Endodermal cell (in vitro differentiated cells): Measurements from ENCODE around the gene CEACAM1. TPM values are rescaled to one million over a fixed set of nuclear protein-coding genes. Genes with fewer than 3 reads are reported as not detected.

Experiments
- DNase-seq: peaks from one replicate; pipeline ENCODE4 v3.0.0-alpha.2; 2017
- H3K27ac ChIP-seq: 2 replicates; pipeline ENCODE4 v1.5.1; 2013; ENCODE audit warnings: mild to moderate bottlenecking, low read depth, low read length, moderate library complexity
- H3K27me3 ChIP-seq: 2 replicates; pipeline ENCODE4 v1.6.1; 2013; ENCODE audit warnings: mild to moderate bottlenecking, low read length, moderate library complexity; ENCODE audit not compliant: insufficient read depth, control insufficient read depth, poor library complexity, severe bottlenecking
- H3K36me3 ChIP-seq: 2 replicates; pipeline ENCODE4 v1.7.0; 2013; ENCODE audit warnings: mild to moderate bottlenecking, low read length, moderate library complexity; ENCODE audit not compliant: control insufficient read depth, insufficient read depth
- H3K4me1 ChIP-seq: one replicate; pipeline ENCODE4 v1.7.0; 2013; ENCODE audit warnings: low read length; ENCODE audit not compliant: control insufficient read depth, insufficient read depth
- H3K4me3 ChIP-seq: 2 replicates; pipeline ENCODE4 v1.5.1; 2013; ENCODE audit warnings: mild to moderate bottlenecking, low read length, moderate library complexity
- H3K9ac ChIP-seq: 2 replicates; pipeline ENCODE4 v1.6.1; 2013; ENCODE audit warnings: mild to moderate bottlenecking, low read length, moderate library complexity; ENCODE audit not compliant: poor library complexity, severe bottlenecking; ENCODE audit errors: extremely low read depth
- H3K9me3 ChIP-seq: 2 replicates; pipeline ENCODE4 v1.6.1; 2013; ENCODE audit warnings: mild to moderate bottlenecking, low read length, moderate library complexity; ENCODE audit not compliant: control insufficient read depth
- H3K27ac Mint-ChIP-seq: 2 replicates; pipeline ENCODE4 v1.8.0; 2020; ENCODE audit warnings: mixed read lengths
- H3K27me3 Mint-ChIP-seq: 2 replicates; pipeline ENCODE4 v1.8.0; 2021; ENCODE audit warnings: mild to moderate bottlenecking, mixed read lengths; ENCODE audit not compliant: insufficient read depth
- H3K36me3 Mint-ChIP-seq: 2 replicates; pipeline ENCODE4 v1.8.0; 2020; ENCODE audit warnings: low read depth, mixed read lengths
- H3K4me1 Mint-ChIP-seq: 2 replicates; pipeline ENCODE4 v1.8.0; 2020; ENCODE audit warnings: mixed read lengths
- H3K4me3 Mint-ChIP-seq: 2 replicates; pipeline ENCODE4 v1.8.0; 2020; ENCODE audit warnings: mild to moderate bottlenecking, moderate library complexity, mixed read lengths
- H3K9me3 Mint-ChIP-seq: 2 replicates; pipeline ENCODE4 v1.8.0; 2020; ENCODE audit warnings: mild to moderate bottlenecking, mixed read lengths
- WGBS, 2 experiments: methylation state at CpG; one replicate each; pipeline versions ENCODE4 v1.1.5 to v1.1.7; 2013; ENCODE audit warnings: missing lambda C conversion rate in 2 of 2, mixed read lengths in 1 of 2; ENCODE audit not compliant: insufficient coverage in 1 of 2, insufficient read length in 1 of 2; 5-methylcytosine and 5-hydroxymethylcytosine counted together
- total RNA-seq, 2 donors: library from RNA; stranded (reverse); fragmentation: NEBNext Ultra II Directional in 1 of 2; extraction: Animal tissue kit (Norgen Biotek cat#: 25700) in 1 of 2; gene quantifications; 2 replicates in 1 of 2; 3 replicates in 1 of 2; pipeline ENCODE4 v1.2.1, GENCODE V29; 2021
- TF ChIP-seq, protein P1 (sequence below): fragments of 200-600 bp; sonication (generic); conservative IDR thresholded peaks from 2 replicates; pipeline ENCODE4 v1.5.0; 2021; ENCODE audit warnings: antibody characterized with exemption, mild to moderate bottlenecking

Gene CEACAM1
- total RNA-seq, 2 donors from 2014 or later = 1.0 to 1.5 TPM

DNA sequence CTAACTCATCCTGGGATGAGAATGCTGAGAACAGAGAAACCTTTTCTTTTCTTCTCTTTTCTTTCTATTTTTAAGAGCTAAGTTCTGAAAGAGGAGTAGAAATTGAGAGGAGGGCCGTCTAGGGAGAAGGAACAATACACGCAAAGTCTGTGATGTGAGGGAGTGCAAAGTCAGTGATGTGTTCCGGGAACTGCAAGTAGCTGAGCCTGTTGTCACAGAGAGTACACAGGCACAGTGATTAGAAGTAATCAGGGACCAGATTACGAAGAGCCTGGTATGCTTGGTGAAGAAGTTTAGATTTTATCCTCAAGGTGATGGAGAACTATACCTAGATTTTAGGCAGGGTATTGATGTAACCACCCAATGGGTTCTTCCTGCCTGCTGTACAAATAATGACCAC is 53.5 kb downstream of the CEACAM1 start:
- Mint-ChIP-seq H3K27me3 (no peaks in the 10 kb centered on the region), H3K4me1 (peaks cover 38% of the 10 kb centered on the region)

DNA sequence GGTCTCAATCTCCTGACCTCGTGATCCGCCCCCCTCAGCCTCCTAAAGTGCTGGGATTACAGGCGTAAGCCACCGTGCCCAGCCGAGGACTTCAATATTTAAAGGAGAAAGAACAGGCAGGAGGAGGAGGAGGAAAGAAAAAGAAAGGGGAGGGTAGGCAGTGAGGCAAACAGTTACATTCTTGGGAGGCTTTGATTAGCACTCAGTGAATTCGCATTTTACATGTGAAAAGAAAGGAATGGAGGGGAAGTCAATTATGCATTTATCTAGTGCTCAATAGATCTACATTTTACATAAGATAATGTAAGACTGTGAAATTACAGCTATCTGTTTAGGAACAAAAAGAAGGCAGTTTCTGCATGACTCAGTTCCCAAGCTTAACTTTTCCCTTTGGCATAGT is 54.6 kb downstream of the CEACAM1 start:
- Mint-ChIP-seq H3K4me1 (peaks cover 38% of the 10 kb centered on the region), H3K9me3 (no peaks in the 10 kb centered on the region), H3K4me3 (no peak overlapping the region), H3K27ac (peak overlapping the region; percentile 79), H3K27me3 (no peaks in the 10 kb centered on the region), H3K36me3 (no peaks in the 10 kb centered on the region)
- Histone ChIP-seq H3K36me3 (no peaks in the 10 kb centered on the region), H3K9ac (no peak overlapping the region), H3K4me1 (peaks cover 8% of the 10 kb centered on the region), H3K27ac (no peak overlapping the region), H3K4me3 (peak overlapping the region; percentile 22), H3K9me3 (no peaks in the 10 kb centered on the region), H3K27me3 (no peaks in the 10 kb centered on the region)
- WGBS, 2 experiments = 0 to 17% methylated on average over 2 to 6 of the region's 6 CpGs
- DNase-seq = peak; percentile 72
- TF ChIP-seq, protein P1, sequence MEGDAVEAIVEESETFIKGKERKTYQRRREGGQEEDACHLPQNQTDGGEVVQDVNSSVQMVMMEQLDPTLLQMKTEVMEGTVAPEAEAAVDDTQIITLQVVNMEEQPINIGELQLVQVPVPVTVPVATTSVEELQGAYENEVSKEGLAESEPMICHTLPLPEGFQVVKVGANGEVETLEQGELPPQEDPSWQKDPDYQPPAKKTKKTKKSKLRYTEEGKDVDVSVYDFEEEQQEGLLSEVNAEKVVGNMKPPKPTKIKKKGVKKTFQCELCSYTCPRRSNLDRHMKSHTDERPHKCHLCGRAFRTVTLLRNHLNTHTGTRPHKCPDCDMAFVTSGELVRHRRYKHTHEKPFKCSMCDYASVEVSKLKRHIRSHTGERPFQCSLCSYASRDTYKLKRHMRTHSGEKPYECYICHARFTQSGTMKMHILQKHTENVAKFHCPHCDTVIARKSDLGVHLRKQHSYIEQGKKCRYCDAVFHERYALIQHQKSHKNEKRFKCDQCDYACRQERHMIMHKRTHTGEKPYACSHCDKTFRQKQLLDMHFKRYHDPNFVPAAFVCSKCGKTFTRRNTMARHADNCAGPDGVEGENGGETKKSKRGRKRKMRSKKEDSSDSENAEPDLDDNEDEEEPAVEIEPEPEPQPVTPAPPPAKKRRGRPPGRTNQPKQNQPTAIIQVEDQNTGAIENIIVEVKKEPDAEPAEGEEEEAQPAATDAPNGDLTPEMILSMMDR = no peak

More for the DNA sequence above, 53.5 kb downstream of the CEACAM1 start:
- Mint-ChIP-seq H3K4me3 (peak overlapping the region; percentile 6), H3K27ac (peak overlapping the region; percentile 79), H3K9me3 (no peaks in the 10 kb centered on the region), H3K36me3 (no peaks in the 10 kb centered on the region)
- Histone ChIP-seq H3K9me3 (no peaks in the 10 kb centered on the region), H3K27ac (no peak overlapping the region), H3K4me1 (peaks cover 8% of the 10 kb centered on the region), H3K27me3 (no peaks in the 10 kb centered on the region), H3K4me3 (no peak overlapping the region), H3K9ac (no peak overlapping the region), H3K36me3 (no peaks in the 10 kb centered on the region)
- WGBS, 2 experiments = 37 to 49% methylated on average over 4 of the region's 4 CpGs
- DNase-seq = peak; percentile 55
- TF ChIP-seq, protein P1 = no peak

DNA sequence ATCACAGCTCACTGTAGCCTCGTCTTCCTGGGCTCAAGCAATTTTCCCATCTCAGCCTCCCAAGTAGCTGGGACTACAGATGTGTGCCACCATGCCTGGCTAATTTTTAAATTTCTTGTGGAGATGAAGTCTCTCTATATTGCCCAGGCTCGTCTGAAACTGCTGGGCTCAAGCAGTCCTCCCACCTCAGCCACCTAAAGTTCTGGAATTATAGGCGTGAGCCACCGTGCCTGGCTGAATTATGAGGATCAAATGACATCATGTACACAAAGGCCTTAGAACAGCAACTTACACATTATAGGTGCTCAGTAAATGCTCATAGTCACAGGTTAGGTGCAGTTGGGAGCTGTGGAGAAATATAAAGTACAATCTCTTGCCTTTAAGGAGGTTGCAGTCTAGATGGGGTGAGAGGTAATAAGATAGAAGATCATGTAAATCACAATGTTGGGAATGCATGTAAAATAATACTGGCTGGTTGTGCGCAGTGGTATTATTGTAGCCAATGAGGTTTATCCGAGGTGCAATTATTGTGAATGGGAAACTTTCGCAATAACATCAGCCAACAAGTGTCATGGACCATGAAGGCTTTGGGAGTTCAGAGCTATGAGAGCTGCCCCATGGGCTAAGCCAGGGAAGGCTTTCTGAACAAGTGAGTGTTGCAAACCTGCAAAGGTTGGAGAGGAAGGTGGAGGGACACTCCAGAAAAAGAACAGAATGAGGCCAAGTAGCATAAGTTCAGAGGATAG is 55.7 kb downstream of the CEACAM1 start:
- H3K4me1 Mint-ChIP-seq = peaks cover 38% of the 10 kb centered on the region
- Histone ChIP-seq H3K4me1 (peaks cover 8% of the 10 kb centered on the region), H3K27me3 (no peaks in the 10 kb centered on the region), H3K36me3 (no peaks in the 10 kb centered on the region), H3K4me3 (no peak overlapping the region), H3K27ac (no peak overlapping the region), H3K9ac (no peak overlapping the region), H3K9me3 (no peaks in the 10 kb centered on the region)
- no peaks in the 10 kb centered on the region for H3K36me3 Mint-ChIP-seq
- no peaks in the 10 kb centered on the region for H3K9me3 Mint-ChIP-seq
- TF ChIP-seq, protein P1 = no peak
- no peaks in the 10 kb centered on the region for H3K27me3 Mint-ChIP-seq
- WGBS, 2 experiments = 91 to 95% methylated on average over 5 to 7 of the region's 7 CpGs
- no peak for DNase-seq
- no peak overlapping the region for H3K27ac Mint-ChIP-seq
- H3K4me3 Mint-ChIP-seq = no peak overlapping the region
